GM12878 (cell line): ENCODE data around the gene PPIE. TPM values are rescaled to one million over a fixed set of nuclear protein-coding genes. Genes with fewer than 3 reads are reported as not detected.

ENCODE experiments used
- ATAC-seq: fragments of 200-7000 bp; cut with Tn5 transposase; 3 replicates; pipeline ENCODE4 v1.9.1; 2020; ENCODE audit warnings: mild to moderate bottlenecking, moderate library complexity
- BruUV-seq: library from RNA; stranded (reverse); fragments of 400-500 nt; replicated peaks from 2 replicates; lab custom pipeline; 2021; lab: Mats Ljungman, UMichigan
- CTCF ChIA-PET: fragments of 300-600 bp; sonication (Branson Sonifier 250); formaldehyde crosslinking; extraction: SDS; loops from one replicate; lab custom pipeline; 2021; ENCODE audit warnings: inconsistent platforms; lab: Yijun Ruan, JAX
- POLR2A ChIA-PET: fragments of 350-600 bp; formaldehyde crosslinking; extraction: SDS; loops from one replicate; lab custom pipeline; 2021; ENCODE audit warnings: inconsistent platforms; lab: Charles Lee
- RAD21 ChIA-PET: fragments of 300-600 bp; sonication (Branson Sonifier 250); formaldehyde crosslinking; loops from one replicate; lab custom pipeline; 2023; ENCODE audit warnings: antibody characterized with exemption; ENCODE audit not compliant: unreplicated experiment; lab: Charles Lee
- SMC1A ChIA-PET: fragments of 300-600 bp; sonication (Branson Sonifier 250); formaldehyde crosslinking; loops from one replicate; lab custom pipeline; 2023; ENCODE audit not compliant: unreplicated experiment, uncharacterized antibody; lab: Charles Lee
- DNase-seq: peaks from one replicate; pipeline ENCODE4 v3.0.0-alpha.2; 2011; ENCODE audit warnings: low read depth, low spot score
- FAIRE-seq: peaks from 3 replicates; lab custom pipeline; 2011; peaks lifted over from hg19 to GRCh38; lab: Jason Lieb, UNC
- H2AFZ ChIP-seq: 2 replicates; pipeline ENCODE4 v1.6.0; 2011; ENCODE audit warnings: low read depth, low read length, control low read depth; ENCODE audit not compliant: control insufficient read depth
- H3K27ac ChIP-seq: 2 replicates; pipeline ENCODE4 v1.5.1; 2011; ENCODE audit warnings: control low read depth; ENCODE audit not compliant: control insufficient read depth, insufficient read depth
- H3K27me3 ChIP-seq, 2 experiments: replicated peaks in 1 of 2; 2 replicates each; pipeline versions ENCODE4 v1.6.0 to v1.6.1; 2011; ENCODE audit warnings: low read length in 1 of 2; ENCODE audit not compliant: control insufficient read depth in 2 of 2, insufficient read depth in 2 of 2
- H3K36me3 ChIP-seq, 2 experiments: 2 replicates each; pipeline ENCODE4 v1.5.1; 2011; ENCODE audit warnings: low read length in 1 of 2; ENCODE audit not compliant: control insufficient read depth in 2 of 2, insufficient read depth in 2 of 2
- H3K4me1 ChIP-seq: 2 replicates; pipeline ENCODE4 v1.6.1; 2011; ENCODE audit warnings: mild to moderate bottlenecking, low read length, moderate library complexity, mixed read lengths; ENCODE audit not compliant: control insufficient read depth, insufficient read depth
- H3K4me2 ChIP-seq: 2 replicates; pipeline ENCODE4 v1.6.0; 2011; ENCODE audit warnings: control low read depth; ENCODE audit not compliant: control insufficient read depth, insufficient read depth
- H3K4me3 ChIP-seq: fragments of 200-600 bp; sonication (generic); 2 replicates; pipeline ENCODE4 v1.5.1; 2016
- H3K79me2 ChIP-seq: 2 replicates; pipeline ENCODE4 v1.6.0; 2011; ENCODE audit warnings: low read length; ENCODE audit not compliant: control insufficient read depth, insufficient read depth
- H3K9ac ChIP-seq: 2 replicates; pipeline ENCODE4 v1.8.0; 2011; ENCODE audit warnings: low read length, control low read depth, mixed read lengths; ENCODE audit not compliant: control insufficient read depth, insufficient read depth
- H3K9me3 ChIP-seq: replicated peaks from 3 replicates; pipeline ENCODE4 v1.5.1; 2011; ENCODE audit warnings: mild to moderate bottlenecking, low read length; ENCODE audit not compliant: control insufficient read depth, insufficient read depth
- H4K20me1 ChIP-seq: 2 replicates; pipeline ENCODE4 v1.6.0; 2011; ENCODE audit not compliant: control insufficient read depth, insufficient read depth
- ESRRA ChIP-seq: IDR thresholded peaks from 2 replicates; pipeline ENCODE4 v1.6.1; 2012; ENCODE audit warnings: mild to moderate bottlenecking, low read length, improper control_type of control experiment
- MXI1 ChIP-seq: fragments of 150-350 bp; IDR thresholded peaks from 2 replicates; pipeline ENCODE4 v1.6.1; 2011; ENCODE audit warnings: low read depth, mild to moderate bottlenecking, inconsistent platforms, low read length, improper control_type of control experiment
- POLR2A ChIP-seq: IDR thresholded peaks from 2 replicates; pipeline ENCODE4 v1.6.1; 2011; ENCODE audit warnings: low read depth, mild to moderate bottlenecking, low read length
- WGBS: methylation state at CpG from one replicate; pipeline ENCODE4 v1.1.6; 2016; ENCODE audit warnings: low lambda C conversion rate; ENCODE audit not compliant: insufficient replicate concordance, insufficient coverage; ENCODE audit errors: missing lambda C conversion rate; 5-methylcytosine and 5-hydroxymethylcytosine counted together
- in situ Hi-C: fragments of 300-500 bp; cut with MboI; formaldehyde crosslinking; loops from 9 replicates; pipeline ENCODE4 v1.14.3; 2018; ENCODE audit warnings: mixed read lengths
- intact Hi-C: fragments of 100-400 bp; cut with micrococcal nuclease; formaldehyde crosslinking; loops from one replicate; pipeline ENCODE4 v1.14.2; 2022; ENCODE audit not compliant: unreplicated experiment
- polyA plus RNA-seq, 11 experiments: library from polyadenylated mRNA; depleted of rRNA in 4 of 11; unstranded in 6 of 11; stranded (reverse) in 5 of 11; fragments of >200 nt; fragmentation: Nextera tagmentation in 4 of 11; fragmentation: Illumina TruSeq in 1 of 11; extraction: Ambion mirVana in 4 of 11; extraction: Trizol in 1 of 11; gene quantifications; 1 replicate in 1 of 11; 2 replicates in 10 of 11; pipeline versions ENCODE4 v1.2.1 to v1.2.3, GENCODE V29; 2011 to 2016; ENCODE audit warnings: inconsistent platforms in 2 of 11, missing spikeins in 2 of 11, low read depth in 1 of 11
- total RNA-seq, 4 experiments: library from RNA; depleted of rRNA in 3 of 4; stranded (reverse); fragments of >200 nt in 3 of 4; fragmentation: Illumina TruSeq in 1 of 4; extraction: Trizol in 1 of 4; gene quantifications; 2 replicates each; pipeline versions ENCODE4 v1.2.1 to v1.2.3, GENCODE V29; 2013 to 2021
- TF ChIP-seq, protein P1 (sequence below): fragments of 450-650 bp; formaldehyde crosslinking; IDR thresholded peaks from 2 replicates; pipeline ENCODE4 v1.5.0; 2022; ENCODE audit warnings: mild to moderate bottlenecking, missing genetic modification characterization

Gene PPIE
- total and polyA plus RNA-seq, 10 of the 15 experiments (the other 5 are each of a cell fraction or from before 2014, with no cell fraction given): 36.6 to 163 (median 70.1) TPM

DNA sequence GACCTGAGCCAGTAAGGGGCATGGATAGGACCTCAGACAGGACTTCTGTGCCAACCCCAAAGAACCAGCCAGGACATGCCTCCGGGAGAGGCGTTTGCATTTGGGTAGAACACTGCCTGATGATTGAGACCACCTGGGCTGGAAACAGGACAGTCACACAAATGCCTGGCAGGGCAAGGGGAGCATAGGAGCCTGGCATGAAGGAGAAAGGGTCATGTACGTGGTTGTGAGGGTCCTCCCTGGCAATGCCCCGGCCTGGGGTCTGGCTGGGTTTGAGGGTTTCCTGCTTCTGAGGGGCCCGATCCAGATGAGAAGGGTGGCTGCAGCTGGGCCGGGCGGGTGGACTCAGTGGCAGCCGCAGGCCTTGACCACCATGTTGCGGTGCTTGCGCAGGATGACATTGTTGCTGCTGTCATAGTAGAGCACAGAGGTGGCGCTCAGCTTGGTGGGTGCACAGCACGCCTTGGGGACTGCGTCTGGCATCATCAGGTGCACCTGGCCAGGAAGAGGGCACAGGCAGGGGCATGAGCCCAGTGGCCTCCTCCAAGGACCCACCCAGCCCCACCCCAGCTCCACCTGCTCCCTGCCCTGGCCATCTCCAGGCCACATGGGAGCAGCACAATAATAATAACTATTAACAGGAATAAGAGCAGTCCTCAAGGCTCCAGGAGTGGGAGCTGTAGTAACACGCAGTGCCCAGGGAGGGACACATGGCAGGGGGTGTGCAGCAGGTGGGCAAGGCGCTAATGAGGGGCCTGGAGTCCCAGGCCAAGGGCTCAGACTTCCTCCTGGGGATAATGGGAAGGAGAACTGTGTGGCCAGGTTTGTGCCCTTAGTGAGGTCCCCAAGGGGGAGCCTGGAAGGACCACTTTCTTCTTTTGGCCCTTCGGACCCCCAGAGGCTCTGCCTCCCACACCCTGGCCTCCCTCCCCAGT is 21.7 kb downstream of the PPIE start:
- CTCF ChIA-PET: interaction anchor here (0.9 kb wide), 1 partner anchor 17 kb away, joined by 3 read pairs; no protein-coding TSS in a partner anchor

More for the DNA sequence above, 21.7 kb downstream of the PPIE start:
- no peak for TF ChIP-seq ESRRA
- no peak for TF ChIP-seq MXI1
- TF ChIP-seq, protein P1, sequence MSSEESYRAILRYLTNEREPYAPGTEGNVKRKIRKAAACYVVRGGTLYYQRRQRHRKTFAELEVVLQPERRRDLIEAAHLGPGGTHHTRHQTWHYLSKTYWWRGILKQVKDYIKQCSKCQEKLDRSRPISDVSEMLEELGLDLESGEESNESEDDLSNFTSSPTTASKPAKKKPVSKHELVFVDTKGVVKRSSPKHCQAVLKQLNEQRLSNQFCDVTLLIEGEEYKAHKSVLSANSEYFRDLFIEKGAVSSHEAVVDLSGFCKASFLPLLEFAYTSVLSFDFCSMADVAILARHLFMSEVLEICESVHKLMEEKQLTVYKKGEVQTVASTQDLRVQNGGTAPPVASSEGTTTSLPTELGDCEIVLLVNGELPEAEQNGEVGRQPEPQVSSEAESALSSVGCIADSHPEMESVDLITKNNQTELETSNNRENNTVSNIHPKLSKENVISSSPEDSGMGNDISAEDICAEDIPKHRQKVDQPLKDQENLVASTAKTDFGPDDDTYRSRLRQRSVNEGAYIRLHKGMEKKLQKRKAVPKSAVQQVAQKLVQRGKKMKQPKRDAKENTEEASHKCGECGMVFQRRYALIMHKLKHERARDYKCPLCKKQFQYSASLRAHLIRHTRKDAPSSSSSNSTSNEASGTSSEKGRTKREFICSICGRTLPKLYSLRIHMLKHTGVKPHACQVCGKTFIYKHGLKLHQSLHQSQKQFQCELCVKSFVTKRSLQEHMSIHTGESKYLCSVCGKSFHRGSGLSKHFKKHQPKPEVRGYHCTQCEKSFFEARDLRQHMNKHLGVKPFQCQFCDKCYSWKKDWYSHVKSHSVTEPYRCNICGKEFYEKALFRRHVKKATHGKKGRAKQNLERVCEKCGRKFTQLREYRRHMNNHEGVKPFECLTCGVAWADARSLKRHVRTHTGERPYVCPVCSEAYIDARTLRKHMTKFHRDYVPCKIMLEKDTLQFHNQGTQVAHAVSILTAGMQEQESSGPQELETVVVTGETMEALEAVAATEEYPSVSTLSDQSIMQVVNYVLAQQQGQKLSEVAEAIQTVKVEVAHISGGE (CRISPR knock-in tag): no peak
- peak; percentile 27; the same call in 1 of the 2 replicates for TF ChIP-seq POLR2A
- TF ChIP-seq, all 136 proteins: peak for 1
- no TSS peak for BruUV-seq
- ATAC-seq: no peak
- Histone ChIP-seq H3K9ac (no peak overlapping the region), H3K4me1 (no peaks in the 10 kb centered on the region), H3K4me2 (no peak overlapping the region), H3K9me3 (no peaks in the 10 kb centered on the region), H3K27ac (no peak overlapping the region), H3K79me2 (no peaks in the 10 kb centered on the region), H3K36me3 (peaks cover 5 to 8% of the 10 kb centered on the region in 2 experiments; a peak in 2 of 4 replicates), H2AFZ (no peak overlapping the region), H3K27me3 (no peaks in the 10 kb centered on the region), H4K20me1 (no peaks in the 10 kb centered on the region), H3K4me3 (no peak overlapping the region)
- ChIA-PET SMC1A (no interaction called here), POLR2A (no interaction called here), RAD21 (no interaction called here)
- FAIRE-seq: no peak
- 94% methylated on average over 15 of the region's 16 CpGs for WGBS
- DNase-seq: no peak
- intact Hi-C loops: no loop called here
- in situ Hi-C loops: no loop called here
